HL-60 (cell line): Measurements from ENCODE around the gene HSBP1L1.
A peak's percentile ranks its signal among the peaks of the same experiment; 100 is the strongest.

ENCODE experiments used
- GABPA ChIP-seq: IDR thresholded peaks from 2 replicates; pipeline ENCODE4 v1.6.1; 2012; ENCODE audit warnings: low read depth
- POLR2AphosphoS5 ChIP-seq: IDR thresholded peaks from 2 replicates; pipeline ENCODE4 v1.6.1; 2012; ENCODE audit warnings: low read depth
- SPI1 ChIP-seq: IDR thresholded peaks from 2 replicates; pipeline ENCODE4 v1.6.1; 2012; ENCODE audit warnings: low read depth, mild to moderate bottlenecking, borderline replicate concordance
- TF ChIP-seq, protein P1 (sequence below): IDR thresholded peaks from one replicate; pipeline ENCODE4 v1.5.1; 2011; ENCODE audit warnings: low read length, control low read depth, inconsistent platforms; ENCODE audit not compliant: insufficient read depth
- TF ChIP-seq, protein P2 (sequence below): IDR thresholded peaks from 2 replicates; pipeline ENCODE4 v1.6.1; 2012; ENCODE audit warnings: low read depth; ENCODE audit not compliant: insufficient replicate concordance

DNA sequence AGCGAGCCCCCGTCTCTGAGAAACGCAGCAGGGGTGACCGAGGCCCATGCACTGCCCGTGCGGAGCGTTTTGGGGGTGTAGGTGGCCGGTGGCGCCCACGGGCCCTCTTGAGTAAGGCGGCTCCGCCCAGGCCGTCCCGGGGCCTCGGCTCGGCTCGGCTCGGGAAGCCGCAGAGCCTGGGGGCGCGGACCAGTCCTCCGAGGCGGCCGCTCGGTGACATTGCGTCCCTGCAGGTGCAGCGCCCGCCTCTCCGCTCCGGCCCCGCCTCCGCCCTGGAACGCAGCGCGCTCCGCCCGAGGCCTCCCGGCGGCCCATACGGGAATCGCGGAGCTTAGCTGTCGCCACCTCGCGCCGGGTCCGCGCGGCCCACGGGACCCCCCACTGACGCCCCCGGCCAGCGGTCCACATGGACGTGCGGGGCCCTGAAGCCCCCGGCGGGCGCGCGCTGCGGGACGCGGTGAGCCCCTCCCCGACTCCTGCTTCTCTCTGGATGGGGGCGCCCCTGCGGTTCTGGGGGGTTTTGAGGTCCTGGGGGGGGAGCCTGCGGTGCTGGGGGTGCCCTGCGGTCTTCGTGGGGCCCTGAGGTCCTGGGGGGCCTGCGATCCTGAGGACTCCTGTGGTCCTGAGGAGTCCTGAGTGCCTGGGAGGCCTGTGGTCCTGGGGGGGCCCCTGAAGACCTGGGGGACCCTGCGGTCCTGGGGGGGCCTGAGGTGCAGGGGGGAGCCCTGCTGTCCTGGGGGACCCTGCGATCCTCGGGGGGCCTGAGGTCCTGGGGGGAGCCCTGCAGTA is at the start of gene HSBP1L1:
- TF ChIP-seq, protein P1, sequence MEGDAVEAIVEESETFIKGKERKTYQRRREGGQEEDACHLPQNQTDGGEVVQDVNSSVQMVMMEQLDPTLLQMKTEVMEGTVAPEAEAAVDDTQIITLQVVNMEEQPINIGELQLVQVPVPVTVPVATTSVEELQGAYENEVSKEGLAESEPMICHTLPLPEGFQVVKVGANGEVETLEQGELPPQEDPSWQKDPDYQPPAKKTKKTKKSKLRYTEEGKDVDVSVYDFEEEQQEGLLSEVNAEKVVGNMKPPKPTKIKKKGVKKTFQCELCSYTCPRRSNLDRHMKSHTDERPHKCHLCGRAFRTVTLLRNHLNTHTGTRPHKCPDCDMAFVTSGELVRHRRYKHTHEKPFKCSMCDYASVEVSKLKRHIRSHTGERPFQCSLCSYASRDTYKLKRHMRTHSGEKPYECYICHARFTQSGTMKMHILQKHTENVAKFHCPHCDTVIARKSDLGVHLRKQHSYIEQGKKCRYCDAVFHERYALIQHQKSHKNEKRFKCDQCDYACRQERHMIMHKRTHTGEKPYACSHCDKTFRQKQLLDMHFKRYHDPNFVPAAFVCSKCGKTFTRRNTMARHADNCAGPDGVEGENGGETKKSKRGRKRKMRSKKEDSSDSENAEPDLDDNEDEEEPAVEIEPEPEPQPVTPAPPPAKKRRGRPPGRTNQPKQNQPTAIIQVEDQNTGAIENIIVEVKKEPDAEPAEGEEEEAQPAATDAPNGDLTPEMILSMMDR, result no peak
- TF ChIP-seq POLR2AphosphoS5 (peak; percentile 30; the same call in 1 of the 2 replicates), GABPA (no peak), SPI1 (no peak)
- TF ChIP-seq, protein P2, sequence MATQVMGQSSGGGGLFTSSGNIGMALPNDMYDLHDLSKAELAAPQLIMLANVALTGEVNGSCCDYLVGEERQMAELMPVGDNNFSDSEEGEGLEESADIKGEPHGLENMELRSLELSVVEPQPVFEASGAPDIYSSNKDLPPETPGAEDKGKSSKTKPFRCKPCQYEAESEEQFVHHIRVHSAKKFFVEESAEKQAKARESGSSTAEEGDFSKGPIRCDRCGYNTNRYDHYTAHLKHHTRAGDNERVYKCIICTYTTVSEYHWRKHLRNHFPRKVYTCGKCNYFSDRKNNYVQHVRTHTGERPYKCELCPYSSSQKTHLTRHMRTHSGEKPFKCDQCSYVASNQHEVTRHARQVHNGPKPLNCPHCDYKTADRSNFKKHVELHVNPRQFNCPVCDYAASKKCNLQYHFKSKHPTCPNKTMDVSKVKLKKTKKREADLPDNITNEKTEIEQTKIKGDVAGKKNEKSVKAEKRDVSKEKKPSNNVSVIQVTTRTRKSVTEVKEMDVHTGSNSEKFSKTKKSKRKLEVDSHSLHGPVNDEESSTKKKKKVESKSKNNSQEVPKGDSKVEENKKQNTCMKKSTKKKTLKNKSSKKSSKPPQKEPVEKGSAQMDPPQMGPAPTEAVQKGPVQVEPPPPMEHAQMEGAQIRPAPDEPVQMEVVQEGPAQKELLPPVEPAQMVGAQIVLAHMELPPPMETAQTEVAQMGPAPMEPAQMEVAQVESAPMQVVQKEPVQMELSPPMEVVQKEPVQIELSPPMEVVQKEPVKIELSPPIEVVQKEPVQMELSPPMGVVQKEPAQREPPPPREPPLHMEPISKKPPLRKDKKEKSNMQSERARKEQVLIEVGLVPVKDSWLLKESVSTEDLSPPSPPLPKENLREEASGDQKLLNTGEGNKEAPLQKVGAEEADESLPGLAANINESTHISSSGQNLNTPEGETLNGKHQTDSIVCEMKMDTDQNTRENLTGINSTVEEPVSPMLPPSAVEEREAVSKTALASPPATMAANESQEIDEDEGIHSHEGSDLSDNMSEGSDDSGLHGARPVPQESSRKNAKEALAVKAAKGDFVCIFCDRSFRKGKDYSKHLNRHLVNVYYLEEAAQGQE, result no peak
